KG1 (cell line): Measurements from ENCODE around the gene ZNRF1.
"Not testable (repeated sequence)": the region's sequence is repeated elsewhere in the genome, so short reads cannot be mapped to it uniquely, and the experiment has no call there.

ENCODE experiments used
- DNase-seq: peaks from one replicate; lab custom pipeline; 2025; lab: John Stamatoyannopoulos, UW

Gene ZNRF1

GRCh38 chr16:75002474-75002873, 3.6 kb downstream of the ZNRF1 start:
- no peak for DNase-seq

- DNase-seq = no peak
These were observed 5.1 kb downstream of the ZNRF1 start for GRCh38 chr16:75003931-75004330.

- no peak for DNase-seq
These were observed 5.6 kb downstream of the ZNRF1 start for GRCh38 chr16:75004460-75004859.

- DNase-seq = no peak
These were observed 6.9 kb downstream of the ZNRF1 start for GRCh38 chr16:75005697-75006096.

- no peak for DNase-seq
These were observed 8.6 kb downstream of the ZNRF1 start for GRCh38 chr16:75007443-75007842.

- DNase-seq = no peak
These were observed 11.6 kb downstream of the ZNRF1 start for GRCh38 chr16:75010427-75010826.

- no peak for DNase-seq
These were observed 12.9 kb downstream of the ZNRF1 start for GRCh38 chr16:75011634-75012307.

GRCh38 chr16:75012380-75013081, 13.7 kb downstream of the ZNRF1 start:
- no peak for DNase-seq

GRCh38 chr16:75013123-75013522, 14.3 kb downstream of the ZNRF1 start:
- not testable (repeated sequence) for DNase-seq

- no peak for DNase-seq
These were observed 15.5 kb downstream of the ZNRF1 start for GRCh38 chr16:75014318-75014717.

GRCh38 chr16:75016451-75017081, 17.7 kb downstream of the ZNRF1 start:
- DNase-seq = not testable (repeated sequence)

- DNase-seq = no peak
These were observed 19.1 kb downstream of the ZNRF1 start for GRCh38 chr16:75017670-75018525.

GRCh38 chr16:75019007-75019406, 20.2 kb downstream of the ZNRF1 start:
- DNase-seq = no peak

GRCh38 chr16:75019586-75019985, 20.8 kb downstream of the ZNRF1 start:
- no peak for DNase-seq

GRCh38 chr16:75021410-75021809, 22.6 kb downstream of the ZNRF1 start:
- DNase-seq = no peak

GRCh38 chr16:75022567-75022966, 23.7 kb downstream of the ZNRF1 start:
- no peak for DNase-seq

- DNase-seq = no peak
These were observed 24.2 kb downstream of the ZNRF1 start for GRCh38 chr16:75023009-75023408.

- no peak for DNase-seq
These were observed 25.4 kb downstream of the ZNRF1 start for GRCh38 chr16:75024182-75024581.

- DNase-seq = no peak
These were observed 25.8 kb downstream of the ZNRF1 start for GRCh38 chr16:75024594-75024993.

- no peak for DNase-seq
These were observed 26.9 kb downstream of the ZNRF1 start for GRCh38 chr16:75025761-75026160.

GRCh38 chr16:75026239-75026891, 27.5 kb downstream of the ZNRF1 start:
- not testable (repeated sequence) for DNase-seq

- DNase-seq = no peak
These were observed 28.1 kb downstream of the ZNRF1 start for GRCh38 chr16:75026892-75027391.
